GM18526 (cell line): ENCODE measurements around the gene MBOAT1.
A peak's percentile ranks its signal among the peaks of the same experiment; 100 is the strongest.

Source experiments
- POLR2A ChIP-seq: IDR thresholded peaks from 3 replicates; pipeline ENCODE4 v1.6.1; 2011; ENCODE audit not compliant: insufficient read length; ENCODE audit errors: extremely low read depth

Gene MBOAT1, protein sequence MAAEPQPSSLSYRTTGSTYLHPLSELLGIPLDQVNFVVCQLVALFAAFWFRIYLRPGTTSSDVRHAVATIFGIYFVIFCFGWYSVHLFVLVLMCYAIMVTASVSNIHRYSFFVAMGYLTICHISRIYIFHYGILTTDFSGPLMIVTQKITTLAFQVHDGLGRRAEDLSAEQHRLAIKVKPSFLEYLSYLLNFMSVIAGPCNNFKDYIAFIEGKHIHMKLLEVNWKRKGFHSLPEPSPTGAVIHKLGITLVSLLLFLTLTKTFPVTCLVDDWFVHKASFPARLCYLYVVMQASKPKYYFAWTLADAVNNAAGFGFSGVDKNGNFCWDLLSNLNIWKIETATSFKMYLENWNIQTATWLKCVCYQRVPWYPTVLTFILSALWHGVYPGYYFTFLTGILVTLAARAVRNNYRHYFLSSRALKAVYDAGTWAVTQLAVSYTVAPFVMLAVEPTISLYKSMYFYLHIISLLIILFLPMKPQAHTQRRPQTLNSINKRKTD

DNA sequence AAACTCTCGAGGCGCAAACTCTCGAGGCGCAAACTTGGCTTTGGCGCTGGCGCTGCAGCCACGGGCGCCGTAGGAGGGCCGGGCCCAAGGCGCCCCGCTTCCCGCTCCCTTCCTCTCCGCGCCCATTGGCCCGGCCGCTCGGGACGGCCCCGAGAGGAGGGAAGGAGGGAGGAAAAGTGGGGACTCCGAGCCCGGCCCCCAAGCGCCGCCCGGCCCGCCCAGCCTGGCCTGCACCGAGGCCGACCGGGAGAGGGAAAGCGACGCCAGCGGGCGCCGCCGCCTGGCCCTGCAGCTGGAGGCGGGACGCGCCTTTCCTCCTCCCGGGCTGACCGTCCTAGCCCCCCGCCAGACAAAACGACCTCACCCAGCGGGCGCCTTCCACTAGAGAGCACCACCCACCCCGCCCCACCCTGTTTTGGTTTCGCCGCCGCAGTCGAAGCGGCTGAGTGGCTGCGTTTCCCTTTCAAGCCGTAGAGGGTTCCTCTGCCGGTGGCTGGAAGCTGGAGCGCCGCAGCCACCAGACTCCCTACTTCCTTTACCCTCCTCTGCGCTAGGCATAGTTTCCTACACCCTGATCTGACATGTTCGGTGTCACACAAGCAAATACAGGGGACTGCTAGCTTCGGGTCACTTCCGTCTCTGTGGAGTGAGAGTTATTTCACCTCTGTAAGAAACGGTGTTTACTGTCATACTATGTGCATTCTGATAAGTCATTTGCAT is at the start of gene MBOAT1:
Gene MBOAT1 (minus strand): TSS at position 78 of the 720 bp plus-strand sequence. CDS start 235 bp downstream, outside the sequence.
- peak; percentile 72 for TF ChIP-seq POLR2A

DNA sequence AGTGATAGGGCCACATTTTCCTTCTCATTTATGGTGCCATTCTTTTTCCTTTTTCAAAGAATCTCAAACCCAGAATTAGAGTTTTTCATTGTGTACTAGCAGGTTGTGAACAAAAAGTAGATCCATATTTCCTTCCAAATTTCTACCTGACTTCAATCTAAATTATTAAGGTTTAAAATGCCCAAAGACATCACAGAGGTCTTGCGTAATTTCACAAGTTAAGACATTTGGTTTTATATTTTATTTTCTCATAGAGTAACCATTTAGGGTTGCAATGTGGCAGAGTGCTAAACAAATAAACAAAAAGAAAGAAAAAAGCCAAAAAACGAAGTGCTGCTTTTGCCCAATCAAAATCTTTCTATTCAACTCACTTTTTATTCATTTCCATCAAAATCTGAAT is 49.4 kb upstream of the MBOAT1 start:
- TF ChIP-seq POLR2A, result no peak

DNA sequence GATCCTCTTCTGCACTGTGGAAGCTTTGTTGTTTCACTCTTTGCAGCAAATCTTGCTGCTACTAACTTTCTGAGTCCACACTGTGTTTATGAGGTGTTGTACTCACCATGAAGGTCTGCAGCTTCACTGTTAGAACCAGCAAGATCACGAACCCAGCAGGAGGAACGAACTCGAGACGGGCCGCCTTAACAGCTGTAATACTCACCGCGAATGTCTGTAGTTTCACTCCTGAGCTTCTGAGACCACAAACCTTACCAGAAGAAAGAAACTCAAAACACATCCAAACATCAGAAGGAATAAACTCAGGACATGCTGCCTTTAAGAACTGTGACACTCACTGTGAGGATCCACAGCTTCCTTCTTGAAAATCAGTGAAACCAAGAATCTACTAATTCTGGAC is 48.1 kb upstream of the MBOAT1 start:
- no peak for TF ChIP-seq POLR2A

DNA sequence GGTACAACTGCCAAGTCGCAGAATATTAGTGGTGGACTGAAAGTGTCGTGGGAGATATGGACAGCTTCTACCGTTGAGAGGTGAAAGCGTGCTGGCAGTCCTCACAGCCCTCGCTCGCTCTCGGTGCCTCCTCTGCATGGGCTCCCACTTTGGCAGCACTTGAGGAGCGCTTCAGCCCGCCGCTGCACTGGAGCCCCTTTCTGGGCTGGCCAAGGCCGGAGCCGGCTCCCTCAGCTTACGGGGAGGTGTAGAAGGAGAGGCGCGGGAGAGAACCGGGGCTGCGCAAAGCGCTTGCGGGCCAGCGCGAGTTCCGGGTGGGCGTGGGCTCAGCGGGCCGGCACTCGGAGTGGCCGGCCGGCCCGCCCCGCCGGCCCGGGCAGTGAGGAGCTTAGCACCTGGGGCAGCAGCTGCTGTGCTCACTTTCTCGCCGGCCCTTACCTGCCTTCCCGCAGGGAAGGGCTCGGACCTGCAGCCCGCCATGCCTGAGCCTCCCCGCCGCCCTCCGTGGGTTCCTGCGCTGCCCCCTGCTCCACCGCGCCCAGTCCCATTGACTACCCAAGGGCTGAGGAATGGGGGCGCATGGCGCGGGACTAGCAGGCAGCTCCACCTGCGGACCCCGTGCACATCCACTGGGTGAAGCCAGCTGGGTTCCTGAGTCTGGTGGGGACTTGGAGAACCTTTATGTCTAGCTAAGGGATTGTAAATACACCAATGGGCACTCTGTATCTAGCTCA is 47.2 kb upstream of the MBOAT1 start:
- no peak for TF ChIP-seq POLR2A

DNA sequence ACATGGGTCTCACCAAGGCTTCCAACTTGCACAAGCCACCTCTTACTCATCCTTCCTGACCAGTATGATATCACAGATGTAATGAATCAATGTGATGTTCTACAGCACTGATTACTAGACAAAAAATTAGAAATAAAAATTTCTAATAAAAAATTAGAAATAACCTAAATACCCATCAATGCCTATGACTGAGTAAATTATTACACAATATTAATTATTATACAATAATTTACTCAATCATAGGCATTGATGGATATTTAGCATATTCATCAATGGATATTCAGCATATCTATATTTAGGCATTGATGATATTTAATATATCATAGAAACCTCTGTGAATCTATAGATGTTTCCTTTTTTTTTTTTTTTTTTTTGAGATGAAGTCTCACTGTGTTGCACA is 43.2 kb upstream of the MBOAT1 start:
- TF ChIP-seq POLR2A, result no peak

DNA sequence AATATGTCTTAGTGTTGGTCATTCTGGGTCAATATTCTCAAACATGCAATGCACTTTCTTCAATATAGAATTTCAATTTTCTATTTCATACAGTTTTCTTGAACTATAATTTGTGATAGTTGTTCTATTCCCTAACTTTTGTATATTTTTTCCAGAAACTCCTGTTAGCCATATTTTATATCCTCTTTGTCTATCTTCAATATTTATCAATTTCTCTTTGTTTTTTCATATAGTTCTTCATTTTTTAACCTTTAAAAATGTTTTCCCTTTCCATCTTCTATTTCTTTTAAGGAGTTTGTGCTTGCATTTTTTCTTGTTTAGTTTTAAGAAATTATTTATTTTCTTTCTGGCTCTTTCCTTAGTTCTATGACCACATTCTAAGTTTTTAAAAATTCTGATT is 42.0 kb upstream of the MBOAT1 start:
- no peak for TF ChIP-seq POLR2A

DNA sequence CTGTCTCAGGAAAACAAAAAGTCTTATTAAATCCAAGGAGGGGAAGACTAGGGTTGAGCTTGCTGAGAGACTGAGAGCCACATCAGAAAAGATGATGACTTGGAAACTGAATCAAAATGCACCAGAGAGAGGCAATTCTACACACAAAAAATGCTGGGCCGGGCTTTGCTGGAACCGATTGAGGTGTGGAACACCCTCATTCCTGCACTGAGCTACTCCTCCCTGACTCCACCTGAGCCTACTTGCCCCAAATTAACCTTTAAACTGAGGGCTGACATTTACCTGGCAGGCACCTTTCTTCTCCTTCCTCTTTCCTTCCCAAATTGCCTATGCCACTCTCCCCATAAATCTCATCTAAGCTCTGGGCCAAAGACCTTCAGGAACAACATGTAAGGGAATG is 40.8 kb upstream of the MBOAT1 start:
- no peak for TF ChIP-seq POLR2A

DNA sequence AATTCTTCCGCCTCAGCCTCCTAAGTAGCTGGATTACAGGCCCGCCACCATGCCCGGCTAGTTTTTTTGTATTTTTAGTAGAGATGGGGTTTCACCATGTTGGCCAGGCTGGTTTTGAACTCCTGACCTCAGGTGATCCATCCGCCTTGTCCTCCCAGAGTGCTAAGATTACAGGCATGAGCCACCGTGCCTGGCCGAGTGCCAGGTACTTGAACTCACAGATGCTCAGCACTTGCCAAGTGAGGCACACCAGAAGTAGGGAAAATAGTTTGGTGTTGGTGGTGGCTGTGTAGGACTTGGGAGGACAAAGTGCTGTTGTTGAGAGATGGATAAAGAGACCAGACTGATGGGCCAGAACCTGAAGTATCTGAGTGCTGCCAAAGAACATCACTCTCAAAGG is 40.0 kb upstream of the MBOAT1 start:
- TF ChIP-seq POLR2A, result no peak

DNA sequence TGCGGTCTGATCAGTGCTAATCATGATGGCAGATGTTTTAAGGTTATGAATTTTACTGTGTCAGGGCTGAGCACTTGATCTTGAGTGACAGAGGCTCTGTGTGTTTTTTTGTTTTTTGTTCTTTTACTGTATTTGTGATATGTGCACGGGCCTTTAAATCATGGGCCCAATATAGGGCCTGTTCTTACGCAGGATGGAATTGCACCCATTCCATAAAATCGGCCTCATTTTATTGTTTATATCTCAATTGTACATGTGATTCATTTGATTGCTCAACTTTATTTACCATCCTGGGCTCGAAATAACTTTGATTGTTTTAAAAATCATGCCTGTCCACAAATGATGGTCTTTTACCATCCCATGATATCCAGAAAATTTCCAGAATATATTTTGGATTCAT is 39.3 kb upstream of the MBOAT1 start:
- TF ChIP-seq POLR2A, result no peak

DNA sequence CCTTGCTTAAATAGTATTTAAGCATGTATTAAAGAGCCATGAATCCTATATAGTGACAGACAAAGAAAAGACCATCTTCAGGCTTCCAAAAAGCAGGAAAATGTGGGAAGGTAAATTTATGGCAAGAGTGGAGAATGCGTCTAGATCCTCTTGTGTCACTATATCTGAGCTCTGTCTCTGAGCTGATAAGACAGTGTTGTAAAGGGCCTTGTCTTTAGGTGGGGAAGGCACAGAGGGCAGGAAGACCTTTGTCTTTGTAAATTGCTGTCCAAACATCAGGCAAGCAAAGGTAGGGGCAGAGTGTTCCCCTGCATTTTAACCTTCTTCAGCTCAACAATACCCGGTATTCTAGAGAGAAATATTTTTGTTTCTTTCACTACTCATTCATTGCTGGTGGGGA is 33.9 kb upstream of the MBOAT1 start:
- TF ChIP-seq POLR2A, result no peak

DNA sequence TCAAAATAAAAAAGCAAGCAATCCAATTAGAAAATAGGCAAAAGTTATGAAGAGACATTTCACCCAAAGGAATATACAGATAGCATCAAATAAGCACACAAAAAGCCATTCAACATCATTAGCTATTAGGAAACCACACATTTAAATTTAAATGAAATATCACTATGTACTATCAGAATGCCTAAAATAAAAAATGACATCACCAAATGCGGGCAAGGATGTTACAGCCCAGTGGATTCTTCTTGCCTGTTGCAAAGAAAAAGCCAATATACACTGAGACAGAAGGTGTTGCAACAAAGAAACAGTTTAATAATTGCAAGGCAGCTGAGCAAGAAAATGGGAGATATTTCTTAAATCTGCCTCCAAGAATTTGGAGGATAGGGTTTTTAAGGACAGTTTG is 31.0 kb upstream of the MBOAT1 start:
- TF ChIP-seq POLR2A, result no peak

DNA sequence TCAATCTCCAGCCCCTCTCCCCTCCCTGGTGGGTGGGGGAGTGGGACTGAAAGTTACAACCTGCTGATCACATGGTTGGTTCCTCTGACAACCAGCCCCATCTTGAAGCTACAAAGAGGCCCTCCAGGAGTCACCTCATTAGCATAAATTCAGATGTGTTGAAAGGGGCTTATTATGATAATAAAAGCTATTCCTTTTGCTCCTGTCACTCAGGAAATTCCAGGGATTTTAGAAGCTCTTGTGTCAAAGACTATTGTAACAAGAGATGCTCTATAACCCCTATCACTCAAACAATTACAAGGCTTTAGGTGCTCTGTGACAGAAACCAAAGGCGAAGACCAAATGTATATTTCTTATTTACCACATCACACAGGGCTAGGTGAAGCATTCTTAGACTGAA is 30.1 kb upstream of the MBOAT1 start:
- TF ChIP-seq POLR2A, result no peak

DNA sequence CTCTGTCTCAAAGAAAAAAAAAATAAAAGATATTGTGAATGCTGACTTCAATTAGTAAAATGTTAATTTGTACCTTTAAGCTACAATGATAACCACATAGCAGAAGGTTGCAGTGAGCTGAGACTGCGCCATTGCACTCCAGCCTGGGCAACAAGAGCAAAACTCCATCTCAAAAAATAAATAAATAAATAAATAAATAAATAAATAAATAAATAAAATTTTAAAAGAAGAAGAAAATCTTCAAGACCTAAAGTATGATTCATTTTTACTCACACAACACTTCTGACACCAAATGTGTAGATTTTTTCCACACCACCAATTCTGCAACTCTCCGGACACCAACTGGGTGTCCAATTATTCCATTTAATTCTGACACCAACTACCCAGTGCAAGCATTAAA is 28.8 kb upstream of the MBOAT1 start:
- TF ChIP-seq POLR2A, result no peak

DNA sequence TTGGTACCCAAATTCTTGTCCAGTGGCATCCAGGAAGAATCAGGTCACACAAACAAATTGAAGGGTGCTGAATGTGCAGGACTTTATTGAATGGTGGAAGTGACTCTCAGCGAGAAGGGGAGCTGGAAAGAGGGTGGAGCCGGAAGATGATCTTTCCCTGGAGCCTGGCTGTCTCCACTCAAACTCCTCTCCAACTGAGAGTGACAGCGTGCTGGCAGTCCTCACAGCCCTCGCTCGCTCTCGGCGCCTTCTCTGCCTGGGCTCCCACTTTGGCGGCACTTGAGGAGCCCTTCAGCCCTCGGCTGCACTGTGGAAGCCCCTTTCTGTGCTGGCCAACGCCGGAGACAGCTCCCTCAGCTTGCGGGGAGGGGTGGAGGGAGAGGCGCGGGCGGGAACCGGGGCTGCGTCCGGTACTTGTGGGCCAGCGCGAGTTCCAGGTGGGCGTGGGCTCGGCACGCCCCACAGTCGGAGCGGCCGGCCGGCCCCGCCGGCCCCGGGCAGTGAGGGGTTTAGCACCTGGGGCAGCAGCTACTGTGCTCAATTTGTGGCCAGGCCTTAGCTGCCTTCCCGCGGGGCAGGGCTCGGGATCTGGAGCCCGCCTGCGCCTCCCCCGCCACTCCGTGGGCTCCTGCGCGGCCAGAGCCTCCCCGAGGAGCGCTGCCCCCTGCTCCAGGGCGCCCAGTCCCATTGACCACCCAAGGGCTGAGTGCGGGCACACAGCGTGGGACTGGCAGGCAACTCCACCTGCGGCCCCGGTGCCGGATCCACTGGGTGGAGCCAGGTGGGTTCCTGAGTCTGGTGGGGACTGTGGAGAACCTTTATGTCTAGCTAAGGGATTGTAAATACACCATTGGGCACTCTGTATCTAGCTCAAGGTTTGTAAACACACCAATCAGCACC is 26.7 kb upstream of the MBOAT1 start:
- TF ChIP-seq POLR2A, result no peak
